Measurements from ENCODE around the gene NTSR1.

Gene NTSR1

GRCh38 chr20:62689861-62690260, 18.8 kb upstream of the NTSR1 start:
- H3K4me3 ChIP-seq (ENCODE audit: low read length): no peak overlapping the region
- no peak overlapping the region for H3K27ac ChIP-seq (ENCODE audit: low read depth, low read length)
- WGBS (ENCODE audit: extremely low coverage, insufficient coverage, low lambda C conversion rate): no CpG with 5 or more reads among the region's 17 CpGs

GRCh38 chr20:62690261-62690820, 18.3 kb upstream of the NTSR1 start:
- Histone ChIP-seq H3K27ac (ENCODE audit: low read depth, low read length) (no peak overlapping the region), H3K27me3 (ENCODE audit: insufficient read depth, low read length, poor library complexity) (no peaks in the 10 kb centered on the region), H3K4me2 (ENCODE audit: low read length) (no peak overlapping the region), H2AK5ac (ENCODE audit: low read length) (no peak overlapping the region), H4K8ac (ENCODE audit: low read depth, low read length) (no peak overlapping the region), H3K36me3 (ENCODE audit: control insufficient read depth, insufficient read depth, low read length) (no peaks in the 10 kb centered on the region), H2BK15ac (replicated peaks; ENCODE audit: low read depth) (no peak overlapping the region), H3K4me3 (ENCODE audit: low read length) (no peak overlapping the region), H4K5ac (ENCODE audit: low read length) (no peak overlapping the region), H3K4ac (ENCODE audit: low read depth, low read length) (no peak overlapping the region), H3K79me2 (ENCODE audit: control insufficient read depth, insufficient read depth, low read length) (no peaks in the 10 kb centered on the region), H3K56ac (ENCODE audit: low read length) (no peak overlapping the region), H2BK5ac (ENCODE audit: low read length) (no peak overlapping the region), H3K18ac (ENCODE audit: low read length) (no peak overlapping the region), H3K79me1 (ENCODE audit: low read length) (no peaks in the 10 kb centered on the region), H3K23ac (ENCODE audit: low read length) (no peak overlapping the region), H2BK120ac (ENCODE audit: low read depth, low read length) (no peak overlapping the region), H3K4me1 (ENCODE audit: control insufficient read depth, low read depth, low read length) (peaks cover 3% of the 10 kb centered on the region), H3K9ac (ENCODE audit: low read length) (no peak overlapping the region)
- WGBS (ENCODE audit: extremely low coverage, insufficient coverage, low lambda C conversion rate): no CpG with 5 or more reads among the region's 17 CpGs
- no peak for DNase-seq

More at GRCh38 chr20:62689861-62690260, 18.8 kb upstream of the NTSR1 start:
- no peaks in the 10 kb centered on the region for H3K79me1 ChIP-seq (ENCODE audit: low read length)
- no peak overlapping the region for H3K18ac ChIP-seq (ENCODE audit: low read length)
- no peak overlapping the region for H2BK5ac ChIP-seq (ENCODE audit: low read length)
- no peak overlapping the region for H3K23ac ChIP-seq (ENCODE audit: low read length)
- H2BK120ac ChIP-seq (ENCODE audit: low read depth, low read length): no peak overlapping the region
- H3K4me2 ChIP-seq (ENCODE audit: low read length): no peak overlapping the region
- peaks cover 3% of the 10 kb centered on the region for H3K4me1 ChIP-seq (ENCODE audit: control insufficient read depth, low read depth, low read length)
- no peaks in the 10 kb centered on the region for H3K27me3 ChIP-seq (ENCODE audit: insufficient read depth, low read length, poor library complexity)
- H2AK5ac ChIP-seq (ENCODE audit: low read length): no peak overlapping the region
- no peaks in the 10 kb centered on the region for H3K36me3 ChIP-seq (ENCODE audit: control insufficient read depth, insufficient read depth, low read length)
- H3K4ac ChIP-seq (ENCODE audit: low read depth, low read length): no peak overlapping the region
- no peak overlapping the region for H4K5ac ChIP-seq (ENCODE audit: low read length)
- H3K79me2 ChIP-seq (ENCODE audit: control insufficient read depth, insufficient read depth, low read length): no peaks in the 10 kb centered on the region
- no peak overlapping the region for H2BK15ac ChIP-seq (replicated peaks; ENCODE audit: low read depth)
- H4K8ac ChIP-seq (ENCODE audit: low read depth, low read length): no peak overlapping the region
- no peak overlapping the region for H3K56ac ChIP-seq (ENCODE audit: low read length)
- no peak for DNase-seq
- no peak overlapping the region for H3K9ac ChIP-seq (ENCODE audit: low read length)

GRCh38 chr20:62691487-62691886, 17.1 kb upstream of the NTSR1 start:
- no CpG with 5 or more reads among the region's 15 CpGs for WGBS (ENCODE audit: extremely low coverage, insufficient coverage, low lambda C conversion rate)
- Histone ChIP-seq H2BK5ac (ENCODE audit: low read length) (no peak overlapping the region), H3K4me2 (ENCODE audit: low read length) (no peak overlapping the region), H3K36me3 (ENCODE audit: control insufficient read depth, insufficient read depth, low read length) (no peaks in the 10 kb centered on the region), H3K4me1 (ENCODE audit: control insufficient read depth, low read depth, low read length) (no peaks in the 10 kb centered on the region), H4K8ac (ENCODE audit: low read depth, low read length) (no peak overlapping the region), H3K79me1 (ENCODE audit: low read length) (no peaks in the 10 kb centered on the region), H3K4ac (ENCODE audit: low read depth, low read length) (no peak overlapping the region), H3K56ac (ENCODE audit: low read length) (no peak overlapping the region), H2BK120ac (ENCODE audit: low read depth, low read length) (no peak overlapping the region), H3K27ac (ENCODE audit: low read depth, low read length) (no peak overlapping the region), H3K9ac (ENCODE audit: low read length) (no peak overlapping the region), H3K18ac (ENCODE audit: low read length) (no peak overlapping the region), H3K27me3 (ENCODE audit: insufficient read depth, low read length, poor library complexity) (no peaks in the 10 kb centered on the region), H3K79me2 (ENCODE audit: control insufficient read depth, insufficient read depth, low read length) (no peaks in the 10 kb centered on the region), H2AK5ac (ENCODE audit: low read length) (no peak overlapping the region), H4K5ac (ENCODE audit: low read length) (no peak overlapping the region), H2BK15ac (replicated peaks; ENCODE audit: low read depth) (no peak overlapping the region), H3K23ac (ENCODE audit: low read length) (no peak overlapping the region), H3K4me3 (ENCODE audit: low read length) (no peak overlapping the region)
- DNase-seq: no peak

GRCh38 chr20:62692176-62692575, 16.5 kb upstream of the NTSR1 start:
- H2BK15ac ChIP-seq (replicated peaks; ENCODE audit: low read depth): no peak overlapping the region
- no peak overlapping the region for H3K23ac ChIP-seq (ENCODE audit: low read length)
- no peak overlapping the region for H4K8ac ChIP-seq (ENCODE audit: low read depth, low read length)
- no peaks in the 10 kb centered on the region for H3K79me2 ChIP-seq (ENCODE audit: control insufficient read depth, insufficient read depth, low read length)
- H3K27ac ChIP-seq (ENCODE audit: low read depth, low read length): no peak overlapping the region
- no peaks in the 10 kb centered on the region for H3K79me1 ChIP-seq (ENCODE audit: low read length)
- H2BK5ac ChIP-seq (ENCODE audit: low read length): no peak overlapping the region
- no peak overlapping the region for H3K9ac ChIP-seq (ENCODE audit: low read length)
- no peaks in the 10 kb centered on the region for H3K4me1 ChIP-seq (ENCODE audit: control insufficient read depth, low read depth, low read length)
- H3K27me3 ChIP-seq (ENCODE audit: insufficient read depth, low read length, poor library complexity): no peaks in the 10 kb centered on the region
- no peak overlapping the region for H3K18ac ChIP-seq (ENCODE audit: low read length)
- no peaks in the 10 kb centered on the region for H3K36me3 ChIP-seq (ENCODE audit: control insufficient read depth, insufficient read depth, low read length)
- H3K4me3 ChIP-seq (ENCODE audit: low read length): no peak overlapping the region
- no peak overlapping the region for H3K4ac ChIP-seq (ENCODE audit: low read depth, low read length)
- no peak overlapping the region for H2AK5ac ChIP-seq (ENCODE audit: low read length)
- no peak overlapping the region for H3K4me2 ChIP-seq (ENCODE audit: low read length)
- no peak overlapping the region for H2BK120ac ChIP-seq (ENCODE audit: low read depth, low read length)
- H4K5ac ChIP-seq (ENCODE audit: low read length): no peak overlapping the region
- no peak for DNase-seq
- WGBS (ENCODE audit: extremely low coverage, insufficient coverage, low lambda C conversion rate): no CpG with 5 or more reads among the region's 8 CpGs
- no peak overlapping the region for H3K56ac ChIP-seq (ENCODE audit: low read length)

GRCh38 chr20:62692801-62693523, 15.7 kb upstream of the NTSR1 start:
- Histone ChIP-seq H2BK120ac (ENCODE audit: low read depth, low read length) (no peak overlapping the region), H3K4me1 (ENCODE audit: control insufficient read depth, low read depth, low read length) (no peaks in the 10 kb centered on the region), H2AK5ac (ENCODE audit: low read length) (no peak overlapping the region), H3K79me1 (ENCODE audit: low read length) (no peaks in the 10 kb centered on the region), H2BK15ac (replicated peaks; ENCODE audit: low read depth) (no peak overlapping the region), H2BK5ac (ENCODE audit: low read length) (no peak overlapping the region), H3K18ac (ENCODE audit: low read length) (no peak overlapping the region), H3K4me3 (ENCODE audit: low read length) (no peak overlapping the region), H3K4me2 (ENCODE audit: low read length) (no peak overlapping the region), H3K9ac (ENCODE audit: low read length) (no peak overlapping the region), H3K27me3 (ENCODE audit: insufficient read depth, low read length, poor library complexity) (no peaks in the 10 kb centered on the region), H3K79me2 (ENCODE audit: control insufficient read depth, insufficient read depth, low read length) (no peaks in the 10 kb centered on the region), H3K23ac (ENCODE audit: low read length) (no peak overlapping the region), H3K4ac (ENCODE audit: low read depth, low read length) (no peak overlapping the region), H4K8ac (ENCODE audit: low read depth, low read length) (no peak overlapping the region), H3K56ac (ENCODE audit: low read length) (no peak overlapping the region), H4K5ac (ENCODE audit: low read length) (no peak overlapping the region), H3K36me3 (ENCODE audit: control insufficient read depth, insufficient read depth, low read length) (no peaks in the 10 kb centered on the region), H3K27ac (ENCODE audit: low read depth, low read length) (no peak overlapping the region)
- WGBS (ENCODE audit: extremely low coverage, insufficient coverage, low lambda C conversion rate): no CpG with 5 or more reads among the region's 22 CpGs
- DNase-seq: no peak

GRCh38 chr20:62693524-62693922, 15.1 kb upstream of the NTSR1 start:
- no peaks in the 10 kb centered on the region for H3K36me3 ChIP-seq (ENCODE audit: control insufficient read depth, insufficient read depth, low read length)
- no peak overlapping the region for H3K27ac ChIP-seq (ENCODE audit: low read depth, low read length)
- no peak overlapping the region for H2BK5ac ChIP-seq (ENCODE audit: low read length)
- no peak overlapping the region for H3K9ac ChIP-seq (ENCODE audit: low read length)
- no peaks in the 10 kb centered on the region for H3K27me3 ChIP-seq (ENCODE audit: insufficient read depth, low read length, poor library complexity)
- no peak overlapping the region for H2AK5ac ChIP-seq (ENCODE audit: low read length)
- no peaks in the 10 kb centered on the region for H3K79me1 ChIP-seq (ENCODE audit: low read length)
- no peak overlapping the region for H4K5ac ChIP-seq (ENCODE audit: low read length)
- DNase-seq: no peak
- no peak overlapping the region for H2BK120ac ChIP-seq (ENCODE audit: low read depth, low read length)
- H3K56ac ChIP-seq (ENCODE audit: low read length): no peak overlapping the region
- no peak overlapping the region for H3K4me3 ChIP-seq (ENCODE audit: low read length)
- no peaks in the 10 kb centered on the region for H3K4me1 ChIP-seq (ENCODE audit: control insufficient read depth, low read depth, low read length)
- no peak overlapping the region for H3K18ac ChIP-seq (ENCODE audit: low read length)
- H4K8ac ChIP-seq (ENCODE audit: low read depth, low read length): no peak overlapping the region
- no peak overlapping the region for H2BK15ac ChIP-seq (replicated peaks; ENCODE audit: low read depth)
- no CpG with 5 or more reads among the region's 10 CpGs for WGBS (ENCODE audit: extremely low coverage, insufficient coverage, low lambda C conversion rate)
- H3K79me2 ChIP-seq (ENCODE audit: control insufficient read depth, insufficient read depth, low read length): no peaks in the 10 kb centered on the region
- H3K4me2 ChIP-seq (ENCODE audit: low read length): no peak overlapping the region
- H3K23ac ChIP-seq (ENCODE audit: low read length): no peak overlapping the region
- no peak overlapping the region for H3K4ac ChIP-seq (ENCODE audit: low read depth, low read length)
